ENCODE results near the gene SCGB2B2. TPM values are rescaled to one million over a fixed set of nuclear protein-coding genes. Genes with fewer than 3 reads are reported as not detected.
"Not testable (repeated sequence)": the region's sequence is repeated elsewhere in the genome, so short reads cannot be mapped to it uniquely, and the experiment has no call there.

SCGB2B2 gene, protein sequence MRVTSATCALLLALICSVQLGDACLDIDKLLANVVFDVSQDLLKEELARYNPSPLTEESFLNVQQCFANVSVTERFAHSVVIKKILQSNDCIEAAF
- 1.3 TPM for total RNA-seq

DNA sequence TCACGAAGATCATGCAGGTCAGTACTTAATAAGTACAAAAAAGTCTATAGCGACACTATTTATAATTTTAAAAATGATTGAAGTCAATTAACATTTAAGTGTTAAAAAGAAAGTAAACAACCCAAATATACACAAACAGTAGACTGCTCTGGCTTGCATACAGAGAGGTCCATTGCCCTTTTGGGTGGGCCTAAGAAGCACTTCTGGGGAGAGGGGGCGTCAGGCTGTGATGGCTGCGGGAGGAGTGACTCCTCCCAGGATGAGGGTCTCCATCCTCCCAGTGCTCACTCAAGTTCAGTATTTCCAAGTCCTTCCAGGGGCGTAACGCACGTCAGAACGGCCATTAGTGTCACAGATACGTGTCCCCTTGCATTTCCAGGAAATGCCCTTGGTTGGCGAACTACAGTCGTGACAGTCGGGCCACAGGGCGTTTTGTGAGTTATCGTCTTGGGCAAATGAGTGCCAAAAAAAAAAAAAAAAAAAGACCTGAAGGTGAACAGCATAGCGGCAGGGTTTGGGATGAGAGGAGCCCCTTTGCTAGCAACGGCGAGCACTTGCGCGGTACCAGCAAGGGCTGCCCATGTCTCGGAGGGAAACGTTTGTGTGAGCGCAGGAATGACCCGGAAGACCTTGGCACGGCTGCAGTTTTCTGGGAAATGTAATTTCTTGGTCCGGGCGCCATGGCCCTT, at the start of gene SCGB2B2:
Gene SCGB2B2 (minus strand): TSS at position 463 of the 689 bp plus-strand sequence. CDS start 82,596 bp downstream, outside the sequence.
- peak; percentile 91 for ATAC-seq
- intact Hi-C loops (cut with DNase I) = no loop called here
- peak; percentile 89 for DNase-seq (ENCODE audit: low spot score)

DNA sequence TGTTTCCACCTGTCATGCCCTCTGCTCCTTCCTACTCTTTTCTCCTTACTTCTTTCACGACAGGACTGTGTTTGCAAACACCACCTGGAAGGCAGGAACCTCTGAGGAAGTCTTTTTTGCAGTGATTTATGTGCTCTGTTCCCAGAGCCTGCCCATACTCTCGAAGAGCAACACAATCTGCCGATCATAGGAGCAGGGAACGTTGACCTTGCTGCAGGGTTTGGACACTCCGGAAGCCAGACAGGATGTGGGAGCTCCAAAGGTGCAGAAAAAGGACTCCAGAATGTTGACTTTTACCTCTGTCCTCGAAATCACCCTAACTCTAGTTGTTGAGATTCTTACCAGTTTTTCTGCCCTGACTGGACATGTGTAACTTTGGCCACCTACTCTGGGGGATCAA, 48.4 kb upstream of the SCGB2B2 start:
- intact Hi-C loops (cut with DNase I) = no loop called here
- ATAC-seq = no peak
- DNase-seq (ENCODE audit: low spot score) = no peak

DNA sequence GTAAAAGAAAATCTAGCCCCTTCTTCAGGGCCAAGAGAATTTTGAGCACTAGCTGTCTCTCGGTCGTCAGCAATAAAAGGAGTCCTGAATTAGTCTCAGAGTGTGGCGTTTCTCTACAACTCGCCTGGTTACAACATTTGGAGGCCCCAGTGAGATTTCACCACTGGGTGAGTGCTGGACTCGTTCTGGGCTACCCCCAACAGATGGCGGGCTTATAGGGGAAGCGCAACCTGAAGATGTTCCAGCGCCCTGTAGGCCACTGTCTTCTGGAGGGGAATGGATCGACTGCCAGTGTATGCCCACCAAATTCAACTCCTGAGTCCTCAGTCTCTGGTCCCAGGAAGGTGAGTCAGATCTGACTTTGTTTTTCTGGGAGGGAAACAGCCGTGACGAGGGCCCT, 45.4 kb upstream of the SCGB2B2 start:
- intact Hi-C loops (cut with DNase I) = no loop called here
- DNase-seq (ENCODE audit: low spot score) (no peak), ATAC-seq (no peak)

DNA sequence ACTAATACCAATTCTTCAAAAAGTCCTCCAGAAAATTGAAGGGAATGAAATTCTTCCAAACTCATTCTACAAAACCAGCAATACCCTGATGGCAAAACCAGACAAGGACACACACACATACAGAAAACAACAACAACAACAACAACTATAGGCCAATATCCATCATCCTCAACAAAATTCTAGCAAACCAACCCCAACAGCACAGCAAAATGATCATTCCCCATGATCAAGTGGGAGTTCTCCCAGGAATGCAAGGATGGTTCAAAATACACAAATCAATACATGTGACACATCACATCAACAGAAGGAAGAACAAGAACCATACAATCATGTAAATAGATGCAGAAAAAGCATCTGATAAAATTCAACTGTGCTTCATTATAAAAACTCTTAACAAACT, 38.4 kb upstream of the SCGB2B2 start:
- intact Hi-C loops (cut with DNase I) = no loop called here
- ATAC-seq = no peak
- no peak for DNase-seq (ENCODE audit: low spot score)

DNA sequence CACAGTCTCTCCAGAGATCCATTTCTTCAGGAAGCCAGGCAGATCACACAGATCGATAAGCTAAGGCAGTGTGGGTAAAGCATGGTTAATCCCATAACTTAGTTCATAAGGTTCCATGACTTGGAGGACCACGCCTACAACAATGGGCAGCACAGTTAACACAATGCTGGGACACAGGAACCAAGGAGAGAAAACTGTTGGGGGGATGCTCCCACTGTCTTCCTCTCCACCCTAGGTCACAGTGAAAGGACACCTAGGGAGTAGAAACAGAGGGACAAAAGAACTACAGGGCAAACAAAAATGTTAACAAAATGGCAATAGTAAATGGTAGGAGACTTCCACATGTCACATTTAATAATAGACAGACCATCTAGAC, 36.3 kb upstream of the SCGB2B2 start:
- intact Hi-C loops (cut with DNase I) = loop anchor here (5.0 kb wide), 1 partner anchor 76 kb away; no protein-coding TSS in a partner anchor
- ATAC-seq (no peak), DNase-seq (ENCODE audit: low spot score) (no peak)

DNA sequence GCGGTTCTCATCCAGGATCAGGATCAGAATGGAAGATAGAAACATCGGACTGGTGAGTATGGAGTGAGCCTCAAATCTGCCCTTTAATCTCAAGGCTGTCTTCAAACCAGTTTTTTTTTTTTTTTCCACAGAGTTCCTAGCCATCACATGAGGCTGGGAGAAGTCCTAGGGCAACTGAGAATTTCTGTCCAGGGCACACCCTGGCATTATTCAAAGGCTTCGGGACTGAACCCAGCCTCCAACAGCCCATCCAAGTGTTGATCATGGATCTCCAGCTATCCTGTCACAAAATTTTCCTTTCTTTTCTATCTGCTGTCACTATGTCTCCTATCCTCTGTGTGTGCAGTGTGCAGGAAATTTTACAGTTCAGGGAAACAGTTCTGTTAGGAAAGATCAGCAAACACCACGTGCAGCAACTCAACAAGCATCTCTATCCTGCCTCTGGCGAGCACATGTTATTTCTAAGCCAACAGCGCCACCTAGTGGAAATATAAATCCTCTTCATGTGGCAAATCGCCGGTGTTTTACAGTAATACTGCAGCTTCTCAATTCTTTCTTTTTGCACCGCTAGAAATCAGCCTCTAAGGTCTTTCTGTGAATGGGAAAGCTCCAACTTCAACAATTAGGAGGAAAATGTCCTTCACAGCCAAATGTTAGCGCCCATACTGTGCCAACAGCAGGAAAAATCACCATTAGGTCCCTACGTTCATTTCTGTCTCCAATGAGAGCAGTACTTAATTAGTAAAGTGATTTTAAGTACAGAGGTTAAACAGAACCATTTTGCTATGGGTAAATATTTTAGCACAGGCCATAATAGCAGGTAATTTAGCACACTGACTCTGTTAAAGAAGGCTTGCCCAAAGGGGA, 35.7 kb upstream of the SCGB2B2 start:
- peak; percentile 59 for ATAC-seq
- intact Hi-C loops (cut with DNase I) = loop anchor here (5.0 kb wide), 1 partner anchor 75 kb away; no protein-coding TSS in a partner anchor
- DNase-seq (ENCODE audit: low spot score) = no peak

DNA sequence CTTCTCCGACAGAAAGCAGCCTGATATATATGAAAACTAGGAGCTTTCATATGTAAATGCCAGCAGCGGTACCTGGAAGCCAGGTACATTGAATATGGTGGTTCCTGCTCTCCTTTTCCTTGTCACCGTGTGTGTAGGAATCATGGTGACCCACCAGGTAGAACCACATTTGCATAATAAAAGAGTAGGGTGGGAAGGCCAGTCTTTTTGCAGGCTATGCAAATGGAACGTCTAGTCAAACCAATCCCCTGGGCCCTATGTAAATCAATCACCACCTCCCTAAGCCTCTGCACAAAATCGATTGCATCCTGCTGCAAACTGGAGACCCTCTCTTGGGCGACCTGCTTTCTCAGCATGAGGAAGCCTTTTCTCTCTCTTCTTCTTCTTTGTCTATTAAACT, 34.9 kb upstream of the SCGB2B2 start:
- ATAC-seq (no peak), DNase-seq (ENCODE audit: low spot score) (no peak)
- intact Hi-C loops (cut with DNase I) = loop anchor here (5.0 kb wide), 1 partner anchor 75 kb away; no protein-coding TSS in a partner anchor

DNA sequence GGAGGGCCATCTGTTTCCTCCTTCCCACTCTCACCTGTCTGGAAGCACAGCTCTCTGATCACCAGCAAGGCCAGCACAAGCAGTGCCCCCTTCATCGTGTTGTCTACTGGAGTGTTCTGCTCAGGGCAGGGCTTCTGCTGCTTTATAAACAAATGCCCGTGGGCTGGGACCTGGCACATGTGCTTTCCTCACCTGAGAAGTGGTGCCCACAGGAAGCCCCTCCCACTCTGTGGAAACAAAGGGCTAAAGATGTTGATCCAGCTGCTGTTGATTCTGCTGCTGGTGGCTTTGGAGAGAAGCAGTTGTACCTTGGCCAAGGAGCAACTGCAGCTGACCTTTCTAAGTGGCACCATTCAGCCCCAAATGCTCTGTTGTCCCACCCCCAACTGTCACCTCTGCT, 30.7 kb upstream of the SCGB2B2 start:
- DNase-seq (ENCODE audit: low spot score) (no peak), ATAC-seq (no peak)
- intact Hi-C loops (cut with DNase I) = no loop called here

DNA sequence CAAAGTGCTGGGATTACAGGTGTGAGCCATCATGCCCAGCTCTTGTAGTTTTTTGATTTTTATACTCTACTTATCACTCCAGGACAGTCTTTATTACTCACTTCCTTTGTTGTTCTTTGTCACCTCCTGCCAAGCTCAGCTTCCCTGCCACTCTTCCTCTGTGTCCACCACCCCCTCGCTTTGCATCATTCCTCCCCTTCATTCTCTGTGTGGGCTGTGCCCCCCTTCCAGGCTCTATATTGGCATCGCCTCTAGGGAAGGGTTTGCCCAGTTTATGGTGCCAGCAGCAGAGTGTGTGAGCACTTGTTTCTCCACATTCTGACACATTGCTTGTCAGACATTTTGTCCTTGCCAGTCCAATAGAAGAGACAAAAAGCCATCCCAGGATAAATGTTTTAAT, 15.6 kb upstream of the SCGB2B2 start:
- ATAC-seq (no peak), DNase-seq (ENCODE audit: low spot score) (no peak)
- intact Hi-C loops (cut with DNase I) = no loop called here

DNA sequence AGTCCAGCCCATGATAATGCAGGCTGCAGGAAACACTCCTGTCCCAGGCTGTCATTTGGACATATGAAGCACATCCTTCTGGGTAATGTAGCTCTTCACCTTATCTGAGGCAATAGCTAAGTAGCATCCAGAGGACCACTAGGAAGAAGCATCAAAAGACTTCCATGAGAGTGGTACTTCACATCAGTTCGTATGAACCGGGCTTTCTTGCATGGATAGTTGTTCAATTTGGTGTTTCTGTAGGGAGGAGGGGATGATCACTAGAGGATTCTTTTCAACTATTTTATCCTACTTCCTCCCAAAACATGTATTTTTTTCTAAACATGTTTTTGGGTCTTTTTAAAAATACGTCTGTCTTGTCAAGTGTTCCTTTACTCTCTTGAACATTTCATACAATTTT, 13.4 kb upstream of the SCGB2B2 start:
- intact Hi-C loops (cut with DNase I) = no loop called here
- DNase-seq (ENCODE audit: low spot score) (no peak), ATAC-seq (no peak)

DNA sequence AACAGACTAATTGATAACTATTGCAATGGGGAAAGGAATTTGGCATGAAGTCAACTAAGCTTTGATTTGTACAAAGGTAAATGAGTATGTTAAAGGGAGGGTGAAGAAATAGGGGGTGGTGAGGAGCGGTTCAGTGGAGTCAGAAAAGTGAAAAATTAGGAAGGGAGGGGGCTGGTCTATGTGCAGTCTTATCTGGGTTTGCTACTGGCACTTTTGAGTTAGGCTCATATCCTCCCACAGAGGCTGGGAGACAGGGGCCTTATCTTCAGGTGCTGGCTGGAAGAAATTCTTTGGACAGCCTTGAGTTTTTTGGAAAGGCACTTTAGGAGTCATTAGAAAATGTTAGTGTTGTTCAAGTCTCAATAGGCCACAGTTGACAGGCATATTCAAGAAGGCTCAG, 11.6 kb upstream of the SCGB2B2 start:
- intact Hi-C loops (cut with DNase I) = no loop called here
- DNase-seq (ENCODE audit: low spot score) = no peak

DNA sequence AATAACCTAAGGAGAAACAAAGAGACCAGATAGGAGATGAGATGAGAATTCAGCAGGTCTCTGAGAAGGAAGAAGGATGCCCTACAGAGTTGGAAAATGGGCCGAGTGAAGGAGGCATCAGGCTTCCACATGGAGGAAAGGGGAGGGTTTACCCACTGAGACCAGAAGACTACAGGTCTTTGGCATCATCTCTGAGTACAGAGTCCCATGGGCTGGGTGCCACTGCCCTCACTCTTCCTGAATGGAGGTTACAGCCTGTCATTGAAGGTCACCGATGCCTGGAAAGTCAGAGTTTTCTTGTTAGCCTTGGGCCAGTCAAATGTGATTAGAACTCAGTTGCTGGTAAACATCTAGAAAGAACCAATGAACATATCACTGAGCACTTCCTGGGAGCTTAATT, 10.4 kb upstream of the SCGB2B2 start:
- ATAC-seq (no peak), DNase-seq (ENCODE audit: low spot score) (no peak)
- intact Hi-C loops (cut with DNase I) = no loop called here

More for the DNA sequence above, 11.6 kb upstream of the SCGB2B2 start:
- no peak for ATAC-seq

DNA sequence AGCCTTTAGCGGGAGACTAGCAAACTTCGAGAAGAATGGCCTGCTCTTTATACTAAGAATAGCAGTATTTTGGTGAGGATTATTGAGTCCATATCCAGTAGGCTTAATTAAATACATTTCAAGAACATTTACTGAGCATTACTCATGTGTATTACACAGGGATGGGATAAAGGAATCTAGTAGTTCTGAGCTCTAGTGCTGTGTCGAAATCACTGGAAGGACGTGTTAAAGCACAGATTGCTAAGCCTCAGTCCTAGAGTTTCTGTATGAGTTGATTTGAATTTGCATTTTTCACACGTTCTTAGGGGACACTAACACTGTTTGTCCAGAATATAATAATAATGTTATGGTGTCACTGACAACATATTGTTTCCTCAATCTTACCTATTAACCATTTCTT, 9.5 kb upstream of the SCGB2B2 start:
- no peak for DNase-seq (ENCODE audit: low spot score)
- ATAC-seq = no peak
- intact Hi-C loops (cut with DNase I) = no loop called here

DNA sequence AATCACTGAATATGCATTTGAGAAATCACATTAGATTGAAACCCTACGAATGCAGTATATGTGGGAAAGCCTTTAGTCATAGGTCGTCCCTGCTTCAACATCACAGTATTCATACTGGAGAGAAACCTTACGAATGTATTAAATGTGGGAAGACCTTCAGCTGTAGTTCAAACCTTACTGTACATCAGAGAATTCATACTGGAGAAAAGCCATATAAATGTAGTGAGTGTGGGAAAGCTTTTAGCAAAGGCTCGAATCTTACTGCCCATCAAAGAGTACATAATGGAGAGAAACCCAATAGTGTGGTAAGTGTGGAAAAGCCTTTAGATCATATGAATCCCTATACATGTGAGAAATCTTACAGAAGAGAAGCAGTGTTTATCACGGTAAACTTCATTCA, 8.3 kb upstream of the SCGB2B2 start:
- ATAC-seq; intact Hi-C loops (cut with DNase I); DNase-seq (ENCODE audit: low spot score): not testable (repeated sequence)

DNA sequence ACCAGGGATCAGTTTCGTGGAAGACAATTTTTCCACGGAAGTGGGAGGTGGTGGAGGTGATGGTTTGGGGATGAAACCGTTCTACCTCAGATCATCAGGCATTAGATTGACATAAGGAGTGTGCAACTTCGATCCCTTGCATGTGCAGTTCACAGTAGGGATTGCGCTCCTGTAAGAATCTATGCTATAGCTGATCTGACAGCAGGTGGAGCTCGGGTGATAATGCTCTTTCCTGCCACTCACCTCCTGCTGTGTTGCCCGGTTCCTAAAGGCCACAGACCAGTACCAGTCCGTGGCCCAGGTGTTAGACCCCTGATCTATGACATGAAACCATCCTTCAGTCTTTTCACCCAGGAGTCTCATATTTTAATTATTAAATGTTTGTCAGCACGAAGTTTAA, 4.5 kb upstream of the SCGB2B2 start:
- intact Hi-C loops (cut with DNase I) = no loop called here
- ATAC-seq (no peak), DNase-seq (ENCODE audit: low spot score) (no peak)

DNA sequence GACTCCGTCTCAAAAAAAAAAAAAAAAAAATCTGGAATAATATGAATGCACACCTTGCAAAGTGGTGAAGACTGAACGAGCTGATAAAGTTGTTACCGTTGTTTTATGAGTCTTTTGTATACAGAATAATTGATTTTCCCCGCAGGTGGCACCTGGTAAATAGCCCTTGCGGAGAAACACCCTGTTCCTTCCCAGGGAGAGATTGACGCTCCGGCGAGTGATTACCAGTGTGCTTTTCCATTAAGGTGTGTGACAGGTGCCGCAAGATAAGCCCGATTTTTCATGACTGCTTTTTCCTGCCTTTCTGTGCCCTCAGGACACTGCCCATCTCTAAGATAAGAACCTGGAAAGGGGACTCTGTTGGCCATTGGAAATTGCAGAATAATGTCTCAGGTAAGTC, 1.5 kb upstream of the SCGB2B2 start:
- intact Hi-C loops (cut with DNase I) = no loop called here
- DNase-seq (ENCODE audit: low spot score) (no peak), ATAC-seq (no peak)

DNA sequence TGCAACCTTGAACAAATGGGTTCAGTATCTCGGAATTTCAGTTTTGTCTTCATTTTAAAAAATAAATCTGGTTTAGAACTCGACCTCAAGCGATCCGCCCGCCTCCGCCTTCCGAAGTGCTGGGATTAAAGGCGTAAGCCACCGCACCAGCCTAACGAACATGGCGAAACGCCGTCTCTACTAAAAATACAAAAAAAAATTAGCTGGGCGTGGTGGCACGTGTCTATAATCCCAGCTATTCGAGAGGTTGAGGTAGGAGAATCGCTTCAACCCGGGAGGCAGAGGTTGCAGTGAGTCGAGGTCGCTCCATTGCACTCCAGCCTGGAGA, 1.1 kb upstream of the SCGB2B2 start:
- ATAC-seq = no peak
- DNase-seq (ENCODE audit: low spot score) = no peak
- intact Hi-C loops (cut with DNase I) = no loop called here

DNA sequence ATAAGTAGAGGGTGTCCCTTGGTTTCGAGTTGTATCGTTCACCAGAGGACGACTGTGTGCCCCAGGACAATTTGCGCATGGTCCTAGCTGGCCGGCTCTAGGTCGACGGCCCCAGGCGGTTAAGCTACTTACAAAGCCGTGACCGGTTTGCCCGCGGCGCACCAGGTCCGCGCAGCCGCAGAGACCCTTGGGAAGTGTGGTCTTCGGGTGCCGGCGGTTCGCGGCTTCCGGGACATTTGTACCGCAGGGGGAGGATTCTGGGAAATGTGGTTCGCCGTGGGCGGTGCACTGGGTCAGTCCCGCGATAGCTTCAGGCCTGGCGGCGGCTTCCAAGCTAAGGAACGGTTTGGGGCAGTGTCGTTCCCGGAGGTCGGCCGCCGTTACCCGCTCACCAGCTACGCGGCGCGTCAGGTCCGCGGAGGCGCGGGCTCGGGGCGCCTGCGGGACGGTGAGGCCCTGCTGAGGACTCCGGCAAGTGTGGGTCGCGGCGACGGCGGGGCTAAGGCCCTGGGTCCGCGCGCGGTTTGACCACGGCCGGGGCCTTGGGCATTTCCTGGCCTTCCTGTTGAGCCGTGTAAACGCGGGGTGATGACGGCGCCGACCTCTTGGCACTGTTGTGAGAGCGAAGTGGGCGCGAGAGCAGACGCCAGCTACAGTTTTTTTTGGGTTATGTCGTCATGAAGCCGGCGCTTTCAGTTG, 576 bp upstream of the SCGB2B2 start, which contains the start of gene ZNF302:
Gene ZNF302 (plus strand): TSS at position 293 of the 699 bp plus-strand sequence. CDS start 1,127 bp downstream, outside the sequence.
- DNase-seq (ENCODE audit: low spot score) (peak; percentile 98), ATAC-seq (peak; percentile 100)
- intact Hi-C loops (cut with DNase I) = no loop called here

DNA sequence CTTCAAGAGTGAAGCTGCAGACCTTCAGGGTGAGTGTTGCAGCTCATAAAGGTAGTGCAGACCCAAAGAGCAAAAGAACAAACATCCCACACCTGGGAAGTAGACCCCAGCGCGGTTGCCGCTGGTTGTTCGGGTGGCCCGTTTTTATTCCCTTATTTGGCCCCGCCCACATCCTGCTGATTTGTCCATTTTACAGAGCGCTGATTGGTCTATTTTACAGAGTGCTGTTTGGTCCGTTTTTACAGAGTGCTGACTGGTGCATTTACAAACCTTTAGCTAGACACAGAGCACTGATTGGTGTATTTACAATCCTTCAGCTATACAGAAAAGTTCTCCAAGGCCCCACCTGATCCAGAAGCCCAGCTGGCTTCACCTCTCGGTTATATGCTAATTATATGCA, 1.0 kb downstream of the SCGB2B2 start:
- intact Hi-C loops (cut with DNase I) = no loop called here
- no peak for ATAC-seq
- DNase-seq (ENCODE audit: low spot score) = no peak

DNA sequence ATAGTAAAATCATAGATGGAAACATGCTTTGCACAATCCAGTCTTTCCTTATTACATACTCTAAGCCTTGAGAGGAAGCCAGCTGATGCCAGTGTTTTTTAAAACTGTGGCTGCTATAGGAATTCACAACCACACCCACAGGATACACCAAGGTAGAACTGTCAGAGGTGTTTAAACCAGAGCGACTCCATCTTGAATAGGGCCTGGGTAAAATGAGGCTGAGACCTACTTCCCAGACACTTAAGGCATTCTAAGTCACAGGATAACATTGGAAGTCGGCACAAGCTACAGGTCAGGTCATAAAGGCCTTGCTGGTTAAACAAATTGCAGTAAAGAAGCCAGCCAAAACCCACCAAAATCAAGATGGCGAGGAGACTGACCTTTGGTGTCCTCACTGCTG, 1.7 kb downstream of the SCGB2B2 start:
- intact Hi-C loops (cut with DNase I) = no loop called here
- ATAC-seq (no peak), DNase-seq (ENCODE audit: low spot score) (no peak)

Measured in sciatic nerve (tissue), 2 donors.